Effector CD4-positive, alpha-beta T cell (primary cell): ENCODE data around the gene GFOD1.
"Not testable (repeated sequence)": the region's sequence is repeated elsewhere in the genome, so short reads cannot be mapped to it uniquely, and the experiment has no call there.

Source experiments
- DNase-seq: peaks from one replicate; pipeline ENCODE4 v3.0.0-alpha.2; 2020

GFOD1 gene

GRCh38 chr6:13400772-13401171 lies 86.6 kb downstream of the GFOD1 start:
- DNase-seq, result no peak

GRCh38 chr6:13398421-13398994 lies 88.9 kb downstream of the GFOD1 start:
- no peak for DNase-seq

GRCh38 chr6:13398069-13398381 lies 89.4 kb downstream of the GFOD1 start:
- DNase-seq, result no peak

- DNase-seq, result no peak
These were observed 89.9 kb downstream of the GFOD1 start for GRCh38 chr6:13397359-13398068.

GRCh38 chr6:13396241-13396792 lies 91.1 kb downstream of the GFOD1 start:
- DNase-seq, result no peak

- no peak for DNase-seq
These were observed 91.8 kb downstream of the GFOD1 start for GRCh38 chr6:13395272-13396237.

- no peak for DNase-seq
These were observed 94.9 kb downstream of the GFOD1 start for GRCh38 chr6:13392462-13392861.

- no peak for DNase-seq
These were observed 95.9 kb downstream of the GFOD1 start for GRCh38 chr6:13391537-13391936.

GRCh38 chr6:13390658-13391057 lies 96.7 kb downstream of the GFOD1 start:
- no peak for DNase-seq

- not testable (repeated sequence) for DNase-seq
These were observed 98.2 kb downstream of the GFOD1 start for GRCh38 chr6:13389237-13389636.

GRCh38 chr6:13388769-13389168 lies 98.6 kb downstream of the GFOD1 start:
- DNase-seq, result not testable (repeated sequence)

GRCh38 chr6:13384966-13385365 lies 102.4 kb downstream of the GFOD1 start:
- no peak for DNase-seq

GRCh38 chr6:13384506-13384905 lies 102.9 kb downstream of the GFOD1 start:
- no peak for DNase-seq

GRCh38 chr6:13383328-13384163 lies 103.9 kb downstream of the GFOD1 start:
- DNase-seq, result no peak

- no peak for DNase-seq
These were observed 106.6 kb downstream of the GFOD1 start for GRCh38 chr6:13380761-13381160.

- no peak for DNase-seq
These were observed 108.5 kb downstream of the GFOD1 start for GRCh38 chr6:13378669-13379590.

- no peak for DNase-seq
These were observed 110.2 kb downstream of the GFOD1 start for GRCh38 chr6:13377054-13377758.

GRCh38 chr6:13375360-13375878 lies 112.0 kb downstream of the GFOD1 start:
- no peak for DNase-seq

GRCh38 chr6:13373919-13374318 lies 113.5 kb downstream of the GFOD1 start:
- no peak for DNase-seq

- no peak for DNase-seq
These were observed 113.9 kb downstream of the GFOD1 start for GRCh38 chr6:13373488-13373886.
